Amniotic stem cell (primary cell): ENCODE measurements around the gene SPRYD3.

Source experiments
- DNase-seq: peaks from one replicate; lab custom pipeline; 2025; lab: John Stamatoyannopoulos, UW

Gene SPRYD3

DNA sequence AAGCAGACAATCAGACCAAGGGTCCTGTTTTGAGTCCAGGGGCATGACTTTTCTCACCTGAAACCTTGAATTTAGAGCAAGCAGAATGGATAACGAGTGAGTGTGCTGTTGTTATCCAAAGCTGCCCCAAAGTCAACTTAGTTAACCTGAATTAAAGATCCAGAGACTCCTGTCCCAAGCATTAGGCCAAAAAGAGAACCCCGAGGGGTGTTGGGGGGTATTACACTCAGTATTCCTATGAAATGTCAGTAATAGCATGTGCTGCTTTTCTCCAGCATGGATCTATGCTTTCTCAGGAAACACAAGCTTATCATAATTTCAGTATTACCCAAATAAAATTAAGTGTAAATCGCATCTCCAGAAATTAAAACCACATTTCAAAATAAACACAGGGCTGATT is 53.9 kb downstream of the SPRYD3 start:
- DNase-seq = no peak

DNA sequence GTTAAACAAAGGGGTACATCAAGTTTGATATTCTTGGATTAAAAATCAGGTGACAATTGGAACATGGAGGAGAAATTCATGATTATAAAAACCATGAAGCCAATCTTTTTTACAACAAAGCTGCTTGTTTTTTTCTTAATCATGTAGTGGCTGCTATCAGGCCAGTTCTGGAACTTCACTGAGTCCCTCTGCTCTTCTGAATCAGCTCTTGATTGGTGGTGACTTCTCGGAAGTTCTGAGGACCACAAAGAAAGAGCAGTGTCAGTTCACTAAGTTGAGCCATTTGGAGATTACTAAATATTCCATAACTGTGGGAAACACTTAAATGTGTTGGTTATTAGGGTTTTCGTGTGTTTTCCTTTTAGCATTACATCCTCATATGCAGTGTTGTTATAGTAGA is 64.5 kb downstream of the SPRYD3 start:
- no peak for DNase-seq
